Measurements from ENCODE around the gene OTOGL.

Gene OTOGL

GRCh38 chr12:80186727-80187217 is 87.4 kb downstream of the OTOGL start:
- Histone ChIP-seq H3K36me3 (ENCODE audit: control insufficient read depth, insufficient read depth, low read length) (no peaks in the 10 kb centered on the region), H3K9ac (ENCODE audit: low read length) (no peak overlapping the region), H3K9me3 (ENCODE audit: control insufficient read depth, insufficient read depth, low read depth, low read length) (no peaks in the 10 kb centered on the region), H3K27ac (ENCODE audit: low read depth, low read length) (peak overlapping the region; percentile 48; the same call in 1 of the 2 replicates), H3K27me3 (ENCODE audit: control insufficient read depth, insufficient read depth, low read length) (no peaks in the 10 kb centered on the region), H3K4me1 (ENCODE audit: control insufficient read depth, insufficient read depth, low read length) (peaks cover 9% of the 10 kb centered on the region; the same call in 1 of the 2 replicates), H3K4me3 (ENCODE audit: low read depth, low read length) (no peak overlapping the region)

GRCh38 chr12:80187660-80188090 is 88.3 kb downstream of the OTOGL start:
- Histone ChIP-seq H3K9ac (ENCODE audit: low read length) (no peak overlapping the region), H3K27ac (ENCODE audit: low read depth, low read length) (no peak overlapping the region), H3K4me1 (ENCODE audit: control insufficient read depth, insufficient read depth, low read length) (peaks cover 16% of the 10 kb centered on the region), H3K27me3 (ENCODE audit: control insufficient read depth, insufficient read depth, low read length) (no peaks in the 10 kb centered on the region), H3K4me3 (ENCODE audit: low read depth, low read length) (no peak overlapping the region), H3K36me3 (ENCODE audit: control insufficient read depth, insufficient read depth, low read length) (no peaks in the 10 kb centered on the region), H3K9me3 (ENCODE audit: control insufficient read depth, insufficient read depth, low read depth, low read length) (no peaks in the 10 kb centered on the region)

- Histone ChIP-seq H3K9ac (ENCODE audit: low read length) (no peak overlapping the region), H3K36me3 (ENCODE audit: control insufficient read depth, insufficient read depth, low read length) (no peaks in the 10 kb centered on the region), H3K27ac (ENCODE audit: low read depth, low read length) (no peak overlapping the region), H3K9me3 (ENCODE audit: control insufficient read depth, insufficient read depth, low read depth, low read length) (no peaks in the 10 kb centered on the region), H3K4me3 (ENCODE audit: low read depth, low read length) (no peak overlapping the region), H3K4me1 (ENCODE audit: control insufficient read depth, insufficient read depth, low read length) (peaks cover 16% of the 10 kb centered on the region), H3K27me3 (ENCODE audit: control insufficient read depth, insufficient read depth, low read length) (no peaks in the 10 kb centered on the region)
Observed at GRCh38 chr12:80188576-80188975, 89.2 kb downstream of the OTOGL start.

GRCh38 chr12:80189241-80189640 is 89.9 kb downstream of the OTOGL start:
- Histone ChIP-seq H3K36me3 (ENCODE audit: control insufficient read depth, insufficient read depth, low read length) (no peaks in the 10 kb centered on the region), H3K9ac (ENCODE audit: low read length) (no peak overlapping the region), H3K4me3 (ENCODE audit: low read depth, low read length) (no peak overlapping the region), H3K27me3 (ENCODE audit: control insufficient read depth, insufficient read depth, low read length) (no peaks in the 10 kb centered on the region), H3K9me3 (ENCODE audit: control insufficient read depth, insufficient read depth, low read depth, low read length) (no peaks in the 10 kb centered on the region), H3K27ac (ENCODE audit: low read depth, low read length) (no peak overlapping the region), H3K4me1 (ENCODE audit: control insufficient read depth, insufficient read depth, low read length) (peaks cover 16% of the 10 kb centered on the region)

- H3K9me3 ChIP-seq (ENCODE audit: control insufficient read depth, insufficient read depth, low read depth, low read length): no peaks in the 10 kb centered on the region
- peaks cover 16% of the 10 kb centered on the region for H3K4me1 ChIP-seq (ENCODE audit: control insufficient read depth, insufficient read depth, low read length)
- no peak overlapping the region for H3K27ac ChIP-seq (ENCODE audit: low read depth, low read length)
- H3K9ac ChIP-seq (ENCODE audit: low read length): no peak overlapping the region
- H3K4me3 ChIP-seq (ENCODE audit: low read depth, low read length): no peak overlapping the region
- no peaks in the 10 kb centered on the region for H3K27me3 ChIP-seq (ENCODE audit: control insufficient read depth, insufficient read depth, low read length)
- no peaks in the 10 kb centered on the region for H3K36me3 ChIP-seq (ENCODE audit: control insufficient read depth, insufficient read depth, low read length)
Observed at GRCh38 chr12:80190001-80190400, 90.7 kb downstream of the OTOGL start.

GRCh38 chr12:80192087-80192486 is 92.8 kb downstream of the OTOGL start:
- no peaks in the 10 kb centered on the region for H3K27me3 ChIP-seq (ENCODE audit: control insufficient read depth, insufficient read depth, low read length)
- peaks cover 12% of the 10 kb centered on the region for H3K4me1 ChIP-seq (ENCODE audit: control insufficient read depth, insufficient read depth, low read length)
- H3K27ac ChIP-seq (ENCODE audit: low read depth, low read length): no peak overlapping the region
- no peak overlapping the region for H3K4me3 ChIP-seq (ENCODE audit: low read depth, low read length)
- H3K9ac ChIP-seq (ENCODE audit: low read length): no peak overlapping the region
- H3K9me3 ChIP-seq (ENCODE audit: control insufficient read depth, insufficient read depth, low read depth, low read length): no peaks in the 10 kb centered on the region
- H3K36me3 ChIP-seq (ENCODE audit: control insufficient read depth, insufficient read depth, low read length): no peaks in the 10 kb centered on the region

- Histone ChIP-seq H3K4me1 (ENCODE audit: control insufficient read depth, insufficient read depth, low read length) (peaks cover 6% of the 10 kb centered on the region; the same call in 1 of the 2 replicates), H3K4me3 (ENCODE audit: low read depth, low read length) (no peak overlapping the region), H3K27me3 (ENCODE audit: control insufficient read depth, insufficient read depth, low read length) (no peaks in the 10 kb centered on the region), H3K27ac (ENCODE audit: low read depth, low read length) (no peak overlapping the region), H3K36me3 (ENCODE audit: control insufficient read depth, insufficient read depth, low read length) (no peaks in the 10 kb centered on the region), H3K9me3 (ENCODE audit: control insufficient read depth, insufficient read depth, low read depth, low read length) (no peaks in the 10 kb centered on the region), H3K9ac (ENCODE audit: low read length) (no peak overlapping the region)
Observed at GRCh38 chr12:80193865-80194264, 94.5 kb downstream of the OTOGL start.

GRCh38 chr12:80195074-80195726 is 95.9 kb downstream of the OTOGL start:
- Histone ChIP-seq H3K9ac (ENCODE audit: low read length) (no peak overlapping the region), H3K4me1 (ENCODE audit: control insufficient read depth, insufficient read depth, low read length) (peaks cover 6% of the 10 kb centered on the region; the same call in 1 of the 2 replicates), H3K4me3 (ENCODE audit: low read depth, low read length) (no peak overlapping the region), H3K9me3 (ENCODE audit: control insufficient read depth, insufficient read depth, low read depth, low read length) (no peaks in the 10 kb centered on the region), H3K27ac (ENCODE audit: low read depth, low read length) (no peak overlapping the region), H3K27me3 (ENCODE audit: control insufficient read depth, insufficient read depth, low read length) (no peaks in the 10 kb centered on the region), H3K36me3 (ENCODE audit: control insufficient read depth, insufficient read depth, low read length) (no peaks in the 10 kb centered on the region)

GRCh38 chr12:80195737-80196136 is 96.4 kb downstream of the OTOGL start:
- no peak overlapping the region for H3K4me3 ChIP-seq (ENCODE audit: low read depth, low read length)
- no peaks in the 10 kb centered on the region for H3K9me3 ChIP-seq (ENCODE audit: control insufficient read depth, insufficient read depth, low read depth, low read length)

GRCh38 chr12:80196419-80196818 is 97.1 kb downstream of the OTOGL start:
- H3K27ac ChIP-seq (ENCODE audit: low read depth, low read length): no peak overlapping the region
- no peaks in the 10 kb centered on the region for H3K27me3 ChIP-seq (ENCODE audit: control insufficient read depth, insufficient read depth, low read length)
- H3K9ac ChIP-seq (ENCODE audit: low read length): no peak overlapping the region
- H3K4me3 ChIP-seq (ENCODE audit: low read depth, low read length): no peak overlapping the region
- no peaks in the 10 kb centered on the region for H3K36me3 ChIP-seq (ENCODE audit: control insufficient read depth, insufficient read depth, low read length)
- no peaks in the 10 kb centered on the region for H3K9me3 ChIP-seq (ENCODE audit: control insufficient read depth, insufficient read depth, low read depth, low read length)
- H3K4me1 ChIP-seq (ENCODE audit: control insufficient read depth, insufficient read depth, low read length): peaks cover 6% of the 10 kb centered on the region; the same call in 1 of the 2 replicates

More at GRCh38 chr12:80195737-80196136, 96.4 kb downstream of the OTOGL start:
- Histone ChIP-seq H3K27me3 (ENCODE audit: control insufficient read depth, insufficient read depth, low read length) (no peaks in the 10 kb centered on the region), H3K27ac (ENCODE audit: low read depth, low read length) (no peak overlapping the region), H3K9ac (ENCODE audit: low read length) (no peak overlapping the region), H3K36me3 (ENCODE audit: control insufficient read depth, insufficient read depth, low read length) (no peaks in the 10 kb centered on the region), H3K4me1 (ENCODE audit: control insufficient read depth, insufficient read depth, low read length) (peaks cover 6% of the 10 kb centered on the region; the same call in 1 of the 2 replicates)

- no peaks in the 10 kb centered on the region for H3K36me3 ChIP-seq (ENCODE audit: control insufficient read depth, insufficient read depth, low read length)
- no peaks in the 10 kb centered on the region for H3K27me3 ChIP-seq (ENCODE audit: control insufficient read depth, insufficient read depth, low read length)
- H3K9me3 ChIP-seq (ENCODE audit: control insufficient read depth, insufficient read depth, low read depth, low read length): no peaks in the 10 kb centered on the region
- H3K4me1 ChIP-seq (ENCODE audit: control insufficient read depth, insufficient read depth, low read length): no peaks in the 10 kb centered on the region
- H3K9ac ChIP-seq (ENCODE audit: low read length): no peak overlapping the region
- no peak overlapping the region for H3K4me3 ChIP-seq (ENCODE audit: low read depth, low read length)
- H3K27ac ChIP-seq (ENCODE audit: low read depth, low read length): no peak overlapping the region
Observed at GRCh38 chr12:80198782-80199337, 99.5 kb downstream of the OTOGL start.
